ENCODE data around the gene MAPK6. TPM values are rescaled to one million over a fixed set of nuclear protein-coding genes. Genes with fewer than 3 reads are reported as not detected.

MAPK6 gene
- total and polyA plus RNA-seq, 2 of the 8 experiments (the other 6 are each of a cell fraction or from before 2014, with no cell fraction given): 22.6 to 108 TPM

- TF ChIP-seq ATF2 (IDR thresholded peaks at IDR 0.05; ENCODE audit: low read length): no peak
Observed at GRCh38 chr15:52019394-52020220, 588 bp downstream of the MAPK6 start (continued).

All from H1 (cell line).